Heart left ventricle (tissue), 16 donors: ENCODE results near the gene RNF180. TPM values are rescaled to one million over a fixed set of nuclear protein-coding genes. Genes with fewer than 3 reads are reported as not detected.

ENCODE experiments used
- ATAC-seq, 4 donors: fragments of 200-7000 bp; cut with Tn5 transposase; one replicate each; pipeline ENCODE4 v1.9.1; 2020 to 2022; ENCODE audit warnings: moderate library complexity in 4 of 4, mild to moderate bottlenecking in 3 of 4, moderate number of reproducible peaks in 1 of 4
- DNase-seq, 5 donors: peaks; one replicate each; pipeline ENCODE4 v3.0.0-alpha.2; 2020
- H3K27ac ChIP-seq, 12 donors: fragments of 200-600 bp; sonication (generic) in 4 of 12; one replicate each; pipeline versions ENCODE4 v1.5.0 to v1.8.0; 2016 to 2022; ENCODE audit warnings: mild to moderate bottlenecking in 2 of 12
- H3K27me3 ChIP-seq, 9 donors: fragments of 200-600 bp; sonication (generic) in 2 of 9; one replicate each; pipeline versions ENCODE4 v1.5.1 to v1.8.0; 2016 to 2022; ENCODE audit warnings: mild to moderate bottlenecking in 3 of 9
- H3K36me3 ChIP-seq, 9 donors: fragments of 200-600 bp; sonication (generic) in 2 of 9; one replicate each; pipeline versions ENCODE4 v1.5.0 to v1.8.0; 2018 to 2022; ENCODE audit warnings: mild to moderate bottlenecking in 2 of 9
- H3K4me1 ChIP-seq, 12 donors: fragments of 200-600 bp; sonication (generic) in 4 of 12; one replicate each; pipeline versions ENCODE4 v1.5.0 to v1.8.0; 2016 to 2022; ENCODE audit warnings: mild to moderate bottlenecking in 3 of 12
- H3K4me3 ChIP-seq, 12 donors: fragments of 200-600 bp; sonication (generic) in 4 of 12; one replicate each; pipeline versions ENCODE4 v1.5.0 to v1.8.0; 2017 to 2022; ENCODE audit warnings: mild to moderate bottlenecking in 9 of 12, moderate library complexity in 4 of 12
- H3K9me3 ChIP-seq, 12 donors: fragments of 200-600 bp; sonication (generic) in 4 of 12; one replicate each; pipeline versions ENCODE4 v1.5.0 to v1.8.0; 2016 to 2022; ENCODE audit warnings: mild to moderate bottlenecking in 1 of 12
- CTCF ChIP-seq, 12 donors: fragments of 200-600 bp; sonication (generic) in 4 of 12; IDR thresholded peaks; one replicate each; pipeline versions ENCODE4 v1.5.0 to v1.8.0; 2018 to 2022; ENCODE audit warnings: antibody characterized with exemption in 12 of 12, mild to moderate bottlenecking in 5 of 12
- POLR2A ChIP-seq, 2 donors: fragments of 450-650 bp; IDR thresholded peaks; one replicate each; pipeline ENCODE4 v1.6.1; 2017; ENCODE audit warnings: antibody characterized with exemption in 2 of 2, mild to moderate bottlenecking in 2 of 2, moderate library complexity in 2 of 2
- WGBS, 4 donors: extraction: QIAGEN DNeasy Blood & Tissue Kit in 2 of 4; methylation state at CpG; one replicate each; pipeline versions ENCODE4 v1.1.5 to v1.1.7; 2013 to 2018; 5-methylcytosine and 5-hydroxymethylcytosine counted together
- intact Hi-C, 10 donors: fragments of 100-400 bp; cut with DNase I; formaldehyde crosslinking; loops; one replicate each; pipeline versions ENCODE4 v1.11.1 to v1.14.2; 2022
- long read RNA-seq, 3 donors: library from polyadenylated mRNA; unstranded; transcript quantifications; one replicate each; pipeline ENCODE4 v2.0.0, GENCODE V29; 2020 to 2021
- polyA plus RNA-seq, 2 donors: library from polyadenylated mRNA; stranded (reverse); fragments of 200-250 nt; gene quantifications; one replicate each; pipeline ENCODE4 v1.2.3, GENCODE V29; 2013
- total RNA-seq, 9 donors: library from RNA; depleted of rRNA in 2 of 9; stranded (reverse); fragments of >200 nt in 2 of 9; fragmentation: NEBNext Ultra II Directional in 3 of 9; extraction: Animal tissue kit (Norgen Biotek cat#: 25700) in 3 of 9; gene quantifications; one replicate each; pipeline versions ENCODE4 v1.1.0 to v1.2.4, GENCODE V29; 2016 to 2023
- donor health status: ischemic (EF 13 %, LVEDD 7.1; RV severe dilation, severe dysfunction).
- donor health status: healthy with polysubstance abuse.
- donor health status: DM: no; HTN: yes; CAD: no.
- donor health status: DM: no; HTN: no; CAD: no.
- donor health status: ischemic (EF 25% LVEDD 6.9; RV normal size, moderate dysfunction).
- donor health status: ischemic (EF 25% LVEDD 5.7; RV mildly dilated, moderate dysfunction).
- donor health status: healthy.
- donor health status: DM: yes; HTN: yes; CAD: no.
- donor health status: ischemic (EF 35%, LVEDD 5.7; RV mildly dilated, moderate dysfunction).
- donor health status: nonischemic (EF 11% LVEDD 7.7; RV severe dilation, severe dysfunction).
- donor health status: DM: yes; HTN: yes; CAD: no.
- donor health status: PGD.
- donor health status: ischemic (EF 29% LVEDD 5.4; RV normal size, mild dysfunction).
- donor health status: nonischemic (EF 23%, LVEDD 6.1; RV moderate dilation, normal function).

The RNF180 gene
- total RNA-seq (10 to 100 TPM; 10.5 to 20.4 (median 13.1) TPM), polyA plus RNA-seq (1 to 10 TPM; 2.1 to 2.6 TPM)
- long read RNA-seq, donor 1, full-length matches to known transcripts, result 8 of 15 reads
- long read RNA-seq, donor 1, partial matches to known transcripts, result 5 of 15 reads
- long read RNA-seq, donor 1, other reads (novel, unspliced or antisense), result 2 of 15 reads
- long read RNA-seq, donor 2, full-length matches to known transcripts, result 19 of 36 reads
- long read RNA-seq, donor 2, partial matches to known transcripts, result 10 of 36 reads
- long read RNA-seq, donor 2, other reads (novel, unspliced or antisense), result 7 of 36 reads
- long read RNA-seq, donor 3, full-length matches to known transcripts, result 7 of 16 reads
- long read RNA-seq, donor 3, partial matches to known transcripts, result 5 of 16 reads
- long read RNA-seq, donor 3, other reads (novel, unspliced or antisense), result 4 of 16 reads

- no peaks in the 10 kb centered on the region for H3K9me3 ChIP-seq
- H3K4me1 ChIP-seq, result peaks cover 0 to 45% (median 14%) of the 10 kb centered on the region in 12 donors
- WGBS, 4 donors, result 0 to 1% (median 1%) methylated on average over 27 to 88 of the region's 88 CpGs
- peak within 1 kb of the TSS; percentile 75 to 94 (median 84) for H3K27ac ChIP-seq
- H3K36me3 ChIP-seq, result no peaks in the 10 kb centered on the region
- intact Hi-C loops, result no loop called here
- peak within 1 kb of the TSS; percentile 60 to 92 (median 83) for H3K4me3 ChIP-seq
- peak; percentile 56 to 94 (median 88) for ATAC-seq
- DNase-seq, result peak; percentile 70 to 75 (median 72)
- peaks cover 0 to 19% (median 0%) of the 10 kb centered on the region in 9 donors for H3K27me3 ChIP-seq
- TF ChIP-seq POLR2A (IDR thresholded peaks at IDR 0.05) (peak in 1 of 2 donors; percentile 20), CTCF (IDR thresholded peaks at IDR 0.05) (no peak)
Observed at GRCh38 chr5:64165500-64166200, at the start of gene RNF180. RNF180 (plus strand) TSS chr5:64165843; CDS start chr5:64200808, 34,965 bp downstream.

- intact Hi-C loops, result no loop called here
- no peak for DNase-seq
- TF ChIP-seq CTCF (IDR thresholded peaks at IDR 0.05), result no peak
- TF ChIP-seq POLR2A (IDR thresholded peaks at IDR 0.05), result no peak
- Histone ChIP-seq H3K27ac (no peak overlapping the region), H3K36me3 (no peaks in the 10 kb centered on the region), H3K4me3 (no peak overlapping the region), H3K4me1 (no peaks in the 10 kb centered on the region), H3K27me3 (no peaks in the 10 kb centered on the region), H3K9me3 (no peaks in the 10 kb centered on the region)
- WGBS, 4 donors, result 21 to 34% (median 33%) methylated on average over 1 of the region's 1 CpG
- no peak for ATAC-seq
Observed at GRCh38 chr5:64125521-64125920, 40.1 kb upstream of the RNF180 start.

- Histone ChIP-seq H3K36me3 (no peaks in the 10 kb centered on the region), H3K4me3 (no peak overlapping the region), H3K27me3 (no peaks in the 10 kb centered on the region), H3K27ac (no peak overlapping the region), H3K4me1 (no peaks in the 10 kb centered on the region), H3K9me3 (no peaks in the 10 kb centered on the region)
- ATAC-seq (no peak), DNase-seq (no peak)
- TF ChIP-seq CTCF (IDR thresholded peaks at IDR 0.05), result no peak
- no peak for TF ChIP-seq POLR2A (IDR thresholded peaks at IDR 0.05)
- intact Hi-C loops, result no loop called here
Observed at GRCh38 chr5:64126202-64126741, 39.4 kb upstream of the RNF180 start.

DNA sequence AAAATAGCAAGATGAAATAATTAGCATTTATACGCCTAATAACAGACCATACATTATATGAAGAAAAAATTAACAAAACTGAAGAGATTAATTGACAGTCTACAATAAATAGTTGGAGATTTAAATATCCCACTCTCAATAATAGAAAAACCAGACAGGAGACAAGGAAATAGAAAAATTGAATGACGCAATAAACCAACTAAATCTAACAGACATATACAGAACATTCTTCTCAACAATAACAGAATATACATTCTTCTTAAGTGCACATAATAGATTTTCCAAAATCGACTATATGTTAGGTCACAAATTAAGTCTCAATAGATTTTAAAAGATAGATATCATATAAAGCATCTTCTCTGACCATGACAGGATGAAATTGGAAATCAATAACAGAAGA lies 25.6 kb upstream of the RNF180 start:
- TF ChIP-seq CTCF (IDR thresholded peaks at IDR 0.05), result no peak
- no peak for TF ChIP-seq POLR2A (IDR thresholded peaks at IDR 0.05)
- H3K36me3 ChIP-seq, result no peaks in the 10 kb centered on the region
- intact Hi-C loops, result loop anchor here in 1 of 10 donors (10.0 kb wide), 1 partner anchor 365 kb away; the partner anchor contains the start of gene RGS7BP
- peaks cover 0 to 7% (median 0%) of the 10 kb centered on the region in 12 donors for H3K9me3 ChIP-seq
- no peaks in the 10 kb centered on the region for H3K27me3 ChIP-seq
- no peak for DNase-seq
- no peak for ATAC-seq
- H3K4me3 ChIP-seq, result no peak overlapping the region
- peaks cover 0 to 14% (median 9%) of the 10 kb centered on the region in 12 donors for H3K4me1 ChIP-seq
- WGBS, 4 donors, result 78 to 84% (median 83%) methylated on average over 3 of the region's 3 CpGs
- H3K27ac ChIP-seq, result no peak overlapping the region
